ENCODE data around the gene REL.

- TF ChIP-seq, protein P1, sequence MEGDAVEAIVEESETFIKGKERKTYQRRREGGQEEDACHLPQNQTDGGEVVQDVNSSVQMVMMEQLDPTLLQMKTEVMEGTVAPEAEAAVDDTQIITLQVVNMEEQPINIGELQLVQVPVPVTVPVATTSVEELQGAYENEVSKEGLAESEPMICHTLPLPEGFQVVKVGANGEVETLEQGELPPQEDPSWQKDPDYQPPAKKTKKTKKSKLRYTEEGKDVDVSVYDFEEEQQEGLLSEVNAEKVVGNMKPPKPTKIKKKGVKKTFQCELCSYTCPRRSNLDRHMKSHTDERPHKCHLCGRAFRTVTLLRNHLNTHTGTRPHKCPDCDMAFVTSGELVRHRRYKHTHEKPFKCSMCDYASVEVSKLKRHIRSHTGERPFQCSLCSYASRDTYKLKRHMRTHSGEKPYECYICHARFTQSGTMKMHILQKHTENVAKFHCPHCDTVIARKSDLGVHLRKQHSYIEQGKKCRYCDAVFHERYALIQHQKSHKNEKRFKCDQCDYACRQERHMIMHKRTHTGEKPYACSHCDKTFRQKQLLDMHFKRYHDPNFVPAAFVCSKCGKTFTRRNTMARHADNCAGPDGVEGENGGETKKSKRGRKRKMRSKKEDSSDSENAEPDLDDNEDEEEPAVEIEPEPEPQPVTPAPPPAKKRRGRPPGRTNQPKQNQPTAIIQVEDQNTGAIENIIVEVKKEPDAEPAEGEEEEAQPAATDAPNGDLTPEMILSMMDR (IDR thresholded peaks at IDR 0.05 in 2 of 3, conservative IDR thresholded peaks at IDR 0.05 in 1 of 3; ENCODE audit: borderline replicate concordance in 1 of 3, insufficient read depth in 1 of 3, low read depth in 2 of 3, low read length in 2 of 3): no peak
- TF ChIP-seq POLR2AphosphoS5 (IDR thresholded peaks at IDR 0.05; ENCODE audit: low read depth, low read length) (no peak), RAD21 (IDR thresholded peaks at IDR 0.05; ENCODE audit: low read depth) (no peak), ZFX (IDR thresholded peaks at IDR 0.05) (no peak), ZNF274 (IDR thresholded peaks at IDR 0.05; ENCODE audit: low read depth, low read length) (no peak)
Observed at GRCh38 chr2:60847854-60848253, 33.5 kb upstream of the REL start.
